B cell (primary cell): ENCODE measurements around the gene CGRRF1. TPM values are rescaled to one million over a fixed set of nuclear protein-coding genes. Genes with fewer than 3 reads are reported as not detected.

ENCODE experiments used
- ATAC-seq: fragments of 200-7000 bp; cut with Tn5 transposase; one replicate; pipeline ENCODE4 v1.10.0; 2021; ENCODE audit warnings: low read depth, mild to moderate bottlenecking, moderate number of reproducible peaks, moderate library complexity
- CTCF ChIA-PET: fragments of 350-600 bp; sonication (Branson Sonifier 250); formaldehyde crosslinking; loops from one replicate; lab custom pipeline; 2021; ENCODE audit warnings: antibody characterized with exemption, inconsistent platforms; lab: Charles Lee
- POLR2A ChIA-PET: fragments of 350-600 bp; sonication (Branson Sonifier 250); formaldehyde crosslinking; loops from one replicate; lab custom pipeline; 2021; ENCODE audit warnings: antibody characterized with exemption; lab: Charles Lee
- DNase-seq: peaks from one replicate; pipeline ENCODE4 v3.0.0; 2013
- H2AFZ ChIP-seq: 2 replicates; pipeline ENCODE4 v1.6.1; 2012; ENCODE audit warnings: mild to moderate bottlenecking, low read depth, low read length; ENCODE audit not compliant: insufficient read depth, poor library complexity, severe bottlenecking
- H3K27ac ChIP-seq, 2 donors: 1 replicate in 1 of 2; 2 replicates in 1 of 2; pipeline ENCODE4 v1.5.1; 2012 to 2013; ENCODE audit warnings: low read length in 2 of 2, mild to moderate bottlenecking in 2 of 2, moderate library complexity in 1 of 2
- H3K27me3 ChIP-seq, 4 experiments: fragments of 200-600 bp in 1 of 4; sonication (generic) in 1 of 4; replicated peaks in 1 of 4; 1 replicate in 2 of 4; 2 replicates in 2 of 4; pipeline versions ENCODE4 v1.6.1 to v1.7.0; 2013 to 2016; ENCODE audit warnings: low read length in 3 of 4, mild to moderate bottlenecking in 2 of 4, mixed read lengths in 1 of 4, moderate library complexity in 1 of 4; ENCODE audit not compliant: insufficient read depth in 4 of 4, control insufficient read depth in 3 of 4; ENCODE audit errors: control extremely low read depth in 1 of 4
- H3K36me3 ChIP-seq, 2 experiments: replicated peaks in 1 of 2; 1 replicate in 1 of 2; 2 replicates in 1 of 2; pipeline versions ENCODE4 v1.6.1 to v1.7.1; 2013; ENCODE audit warnings: low read length in 1 of 2; ENCODE audit not compliant: insufficient read depth in 2 of 2, control insufficient read depth in 1 of 2; ENCODE audit errors: control extremely low read depth in 1 of 2, extremely low read depth in 1 of 2
- H3K4me1 ChIP-seq, 2 donors: fragments of 200-600 bp in 1 of 2; sonication (generic) in 1 of 2; 1 replicate in 1 of 2; 2 replicates in 1 of 2; pipeline versions ENCODE4 v1.5.1 to v1.6.1; 2013 to 2017; ENCODE audit warnings: low read length in 2 of 2; ENCODE audit not compliant: control insufficient read depth in 2 of 2, insufficient read depth in 2 of 2
- H3K4me2 ChIP-seq: replicated peaks from 2 replicates; pipeline ENCODE3; 2012; ENCODE audit warnings: mild to moderate bottlenecking, low read depth, low read length; ENCODE audit not compliant: poor library complexity, severe bottlenecking
- H3K4me3 ChIP-seq, 5 experiments: fragments of 200-600 bp in 1 of 5; sonication (generic) in 1 of 5; 1 replicate in 3 of 5; 2 replicates in 2 of 5; pipeline versions ENCODE4 v1.5.1 to v1.7.0; 2011 to 2016; ENCODE audit warnings: low read length in 4 of 5, mild to moderate bottlenecking in 4 of 5, low read depth in 2 of 5, control low read depth in 1 of 5, moderate library complexity in 1 of 5; ENCODE audit not compliant: insufficient read depth in 1 of 5; ENCODE audit errors: control extremely low read depth in 1 of 5, extremely low read depth in 1 of 5
- H3K79me2 ChIP-seq: fragments of 200-600 bp; sonication (generic); one replicate; pipeline ENCODE4 v1.6.0; 2016; ENCODE audit warnings: low read length; ENCODE audit not compliant: control insufficient read depth, insufficient read depth
- H3K9ac ChIP-seq: fragments of 200-600 bp; sonication (generic); 2 replicates; pipeline ENCODE4 v1.6.1; 2017; ENCODE audit warnings: mild to moderate bottlenecking, low read length, moderate library complexity
- H3K9me3 ChIP-seq, 3 donors: one replicate each; pipeline versions ENCODE4 v1.6.1 to v1.7.1; 2013; ENCODE audit warnings: low read length in 2 of 3; ENCODE audit not compliant: control insufficient read depth in 2 of 3, insufficient read depth in 1 of 3; ENCODE audit errors: control extremely low read depth in 1 of 3
- H4K20me1 ChIP-seq: 2 replicates; pipeline ENCODE4 v1.6.0; 2012; ENCODE audit warnings: mild to moderate bottlenecking, low read length; ENCODE audit not compliant: insufficient read depth, control insufficient read depth, poor library complexity, severe bottlenecking
- H3K27ac Mint-ChIP-seq: one replicate; pipeline ENCODE4 v1.8.0; 2021; ENCODE audit warnings: mixed read lengths
- H3K27me3 Mint-ChIP-seq: one replicate; pipeline ENCODE4 v1.8.0; 2021; ENCODE audit warnings: mixed read lengths
- H3K4me1 Mint-ChIP-seq: one replicate; pipeline ENCODE4 v1.8.0; 2021; ENCODE audit warnings: mixed read lengths
- H3K4me3 Mint-ChIP-seq: one replicate; pipeline ENCODE4 v1.8.0; 2021; ENCODE audit warnings: mixed read lengths
- H3K9me3 Mint-ChIP-seq: one replicate; pipeline ENCODE4 v1.8.0; 2022; ENCODE audit warnings: mixed read lengths; ENCODE audit not compliant: insufficient read depth
- CTCF ChIP-seq: fragments of 200-600 bp; IDR thresholded peaks from one replicate; pipeline ENCODE4 v1.8.0; 2022; ENCODE audit warnings: antibody characterized with exemption, mild to moderate bottlenecking
- EZH2 ChIP-seq: IDR thresholded peaks from 2 replicates; pipeline ENCODE4 v1.6.1; 2012; ENCODE audit warnings: borderline replicate concordance, low read depth, mild to moderate bottlenecking, moderate library complexity, low read length; ENCODE audit not compliant: insufficient read depth, poor library complexity, severe bottlenecking
- WGBS: methylation state at CpG from one replicate; pipeline ENCODE4 v1.1.5; 2013; ENCODE audit warnings: missing lambda C conversion rate; ENCODE audit not compliant: insufficient coverage; 5-methylcytosine and 5-hydroxymethylcytosine counted together
- intact Hi-C: fragments of 100-400 bp; cut with micrococcal nuclease; formaldehyde crosslinking; loops from one replicate; pipeline ENCODE4 v1.10.0; 2022
- polyA plus RNA-seq: library from polyadenylated mRNA; depleted of rRNA; stranded (reverse); fragments of >200 nt; gene quantifications from 2 replicates; pipeline ENCODE4 v1.2.3, GENCODE V29; 2012
- total RNA-seq, 2 donors: library from RNA; stranded (reverse); fragments of 120-200 nt in 1 of 2; gene quantifications; 1 replicate in 1 of 2; 2 replicates in 1 of 2; pipeline versions ENCODE4 v1.2.3 to v1.2.4, GENCODE V29; 2013 to 2022

CGRRF1 gene
- total and polyA plus RNA-seq, 2 donors (not counting 1 experiment from before 2014, with no cell fraction given): 10.0 to 15.8 TPM

- no peaks in the 10 kb centered on the region for H3K4me1 ChIP-seq
- TF ChIP-seq CTCF (no peak), EZH2 (no peak)
- DNase-seq (no peak), ATAC-seq (no peak)
- no peaks in the 10 kb centered on the region for H4K20me1 ChIP-seq
- H3K4me2 ChIP-seq: no peak overlapping the region
- no peak overlapping the region for H3K4me3 ChIP-seq
- no peaks in the 10 kb centered on the region for H3K4me1 Mint-ChIP-seq
- POLR2A ChIA-PET: no interaction called here
- peaks cover 21% of the 10 kb centered on the region for H3K27me3 Mint-ChIP-seq
- 97% methylated on average over 3 of the region's 3 CpGs for WGBS
- no peaks in the 10 kb centered on the region for H3K79me2 ChIP-seq
- no peak overlapping the region for H3K9ac ChIP-seq
- no peak overlapping the region for H3K27ac Mint-ChIP-seq
- no peak overlapping the region for H3K27ac ChIP-seq
- peaks cover 0 to 11% (median 3%) of the 10 kb centered on the region in 4 experiments for H3K27me3 ChIP-seq
- H3K9me3 ChIP-seq: no peaks in the 10 kb centered on the region
- no peak overlapping the region for H2AFZ ChIP-seq
- no peaks in the 10 kb centered on the region for H3K36me3 ChIP-seq
- CTCF ChIA-PET: no interaction called here
- intact Hi-C loops: loop anchor here (10.0 kb wide), 1 partner anchor 273 kb away; no protein-coding TSS in a partner anchor
- H3K9me3 Mint-ChIP-seq: no peaks in the 10 kb centered on the region
- no peak overlapping the region for H3K4me3 Mint-ChIP-seq
These were observed 8.2 kb upstream of the CGRRF1 start for GRCh38 chr14:54501480-54501879.

- H3K36me3 ChIP-seq: no peaks in the 10 kb centered on the region
- TF ChIP-seq CTCF (no peak), EZH2 (no peak)
- POLR2A ChIA-PET: no interaction called here
- peaks cover 0 to 11% (median 2%) of the 10 kb centered on the region in 4 experiments for H3K27me3 ChIP-seq
- no peaks in the 10 kb centered on the region for H3K79me2 ChIP-seq
- H3K4me2 ChIP-seq: no peak overlapping the region
- H3K4me3 ChIP-seq: no peak overlapping the region
- Mint-ChIP-seq H3K27me3 (peaks cover 21% of the 10 kb centered on the region), H3K27ac (no peak overlapping the region), H3K4me3 (no peak overlapping the region), H3K4me1 (no peaks in the 10 kb centered on the region), H3K9me3 (no peaks in the 10 kb centered on the region)
- intact Hi-C loops: loop anchor here (10.0 kb wide), 1 partner anchor 272 kb away; no protein-coding TSS in a partner anchor
- no CpG with 5 or more reads among the region's 2 CpGs for WGBS
- H3K4me1 ChIP-seq: no peaks in the 10 kb centered on the region
- CTCF ChIA-PET: no interaction called here
- H3K9me3 ChIP-seq: no peaks in the 10 kb centered on the region
- no peak for DNase-seq
- no peak for ATAC-seq
- no peak overlapping the region for H2AFZ ChIP-seq
- no peak overlapping the region for H3K27ac ChIP-seq
- no peak overlapping the region for H3K9ac ChIP-seq
- H4K20me1 ChIP-seq: no peaks in the 10 kb centered on the region
These were observed 7.1 kb upstream of the CGRRF1 start for GRCh38 chr14:54502602-54503001.
